SKM-1 treated with dmso at 0.1 percent for 144 hours (cell line): ENCODE results near the gene CFAP54.
"Not testable (repeated sequence)": the region's sequence is repeated elsewhere in the genome, so short reads cannot be mapped to it uniquely, and the experiment has no call there.

Experiments used
- DNase-seq: peaks from one replicate; lab custom pipeline; 2025; ENCODE audit not compliant: unreplicated experiment; lab: John Stamatoyannopoulos, UW

Gene CFAP54

DNA sequence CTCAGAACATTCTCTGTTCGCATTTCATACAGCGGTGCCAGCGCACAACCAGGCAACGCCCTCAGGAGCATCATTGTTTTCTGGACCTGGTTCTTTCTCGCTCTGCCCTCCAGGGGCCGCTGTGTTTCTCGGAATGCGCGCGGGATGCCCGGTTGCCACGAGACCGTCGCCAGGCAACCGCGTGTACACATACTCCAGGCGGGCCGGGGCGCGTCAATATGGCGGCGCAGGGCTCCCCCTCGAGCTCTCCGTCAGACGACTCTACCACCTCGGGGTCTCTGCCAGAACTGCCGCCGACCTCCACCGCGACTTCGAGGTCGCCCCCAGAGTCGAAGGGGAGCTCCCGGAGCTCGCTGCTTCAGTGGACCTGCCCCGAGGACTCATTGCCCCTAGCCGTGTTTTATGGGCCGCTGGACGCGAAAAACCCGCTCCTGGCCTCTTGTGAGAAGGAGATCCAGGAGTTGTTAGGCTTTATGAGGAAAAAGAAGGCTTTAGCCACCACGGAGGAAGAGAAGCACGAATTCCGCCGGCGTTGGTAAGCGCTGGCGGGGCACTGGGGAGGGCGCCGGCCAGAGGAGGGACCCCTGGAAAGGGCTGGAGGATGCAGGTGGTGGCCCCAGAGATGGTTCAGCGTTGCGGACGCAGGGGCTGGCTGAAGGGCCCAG, at the start of gene CFAP54:
CFAP54 (plus strand) TSS at position 186 of the 665 bp plus-strand sequence; CDS start at position 219, 33 bp downstream.
- DNase-seq, result peak; percentile 58

DNA sequence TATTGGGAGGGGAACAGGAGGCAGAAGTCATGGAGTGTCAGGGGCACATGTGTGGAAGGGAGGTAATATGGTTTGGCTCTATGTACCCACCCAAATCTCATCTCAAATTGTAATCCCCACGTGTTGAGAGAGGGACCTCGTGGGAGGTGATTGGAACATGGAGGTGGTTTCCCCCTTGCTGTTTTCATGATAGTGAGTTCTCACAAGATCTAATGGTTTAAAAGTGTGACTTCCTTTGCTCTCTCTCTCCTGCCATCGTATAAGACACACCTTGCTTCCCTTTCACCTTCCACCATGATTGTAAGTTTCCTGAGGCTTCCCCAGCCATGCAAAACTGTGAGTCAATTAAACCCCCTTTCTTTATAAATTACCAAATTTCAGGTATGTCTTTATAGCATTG, 47.6 kb upstream of the CFAP54 start:
- DNase-seq, result no peak

GRCh38 chr12:96442906-96443305, 46.5 kb upstream of the CFAP54 start:
- DNase-seq, result no peak

- no peak for DNase-seq
Observed at GRCh38 chr12:96444399-96444798, 45.0 kb upstream of the CFAP54 start.

- DNase-seq, result peak; percentile 49
Observed at GRCh38 chr12:96445691-96446583, 43.4 kb upstream of the CFAP54 start.

DNA sequence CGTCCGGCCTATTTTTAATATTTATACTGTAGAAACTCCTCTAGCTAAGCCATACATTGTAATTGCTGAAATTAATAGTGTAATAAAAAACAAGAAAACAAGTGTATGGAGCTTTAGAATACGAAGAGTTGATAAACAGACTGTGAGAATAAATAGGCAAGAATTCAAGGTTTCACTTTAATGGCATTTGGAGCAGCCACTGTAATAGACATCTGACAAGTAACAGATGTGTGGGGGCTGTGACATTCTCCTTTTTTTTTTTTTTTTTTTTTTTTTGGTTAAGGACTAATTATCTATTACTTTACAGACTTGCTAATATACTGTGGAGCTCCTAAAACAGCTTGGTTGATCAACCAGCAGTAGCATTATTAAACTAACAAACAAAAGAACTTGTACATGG, 42.1 kb upstream of the CFAP54 start:
- DNase-seq, result no peak

GRCh38 chr12:96448300-96448699, 41.1 kb upstream of the CFAP54 start:
- DNase-seq, result no peak

GRCh38 chr12:96452261-96452922, 37.0 kb upstream of the CFAP54 start:
- no peak for DNase-seq

- no peak for DNase-seq
Observed at GRCh38 chr12:96454396-96454795, 35.0 kb upstream of the CFAP54 start.

DNA sequence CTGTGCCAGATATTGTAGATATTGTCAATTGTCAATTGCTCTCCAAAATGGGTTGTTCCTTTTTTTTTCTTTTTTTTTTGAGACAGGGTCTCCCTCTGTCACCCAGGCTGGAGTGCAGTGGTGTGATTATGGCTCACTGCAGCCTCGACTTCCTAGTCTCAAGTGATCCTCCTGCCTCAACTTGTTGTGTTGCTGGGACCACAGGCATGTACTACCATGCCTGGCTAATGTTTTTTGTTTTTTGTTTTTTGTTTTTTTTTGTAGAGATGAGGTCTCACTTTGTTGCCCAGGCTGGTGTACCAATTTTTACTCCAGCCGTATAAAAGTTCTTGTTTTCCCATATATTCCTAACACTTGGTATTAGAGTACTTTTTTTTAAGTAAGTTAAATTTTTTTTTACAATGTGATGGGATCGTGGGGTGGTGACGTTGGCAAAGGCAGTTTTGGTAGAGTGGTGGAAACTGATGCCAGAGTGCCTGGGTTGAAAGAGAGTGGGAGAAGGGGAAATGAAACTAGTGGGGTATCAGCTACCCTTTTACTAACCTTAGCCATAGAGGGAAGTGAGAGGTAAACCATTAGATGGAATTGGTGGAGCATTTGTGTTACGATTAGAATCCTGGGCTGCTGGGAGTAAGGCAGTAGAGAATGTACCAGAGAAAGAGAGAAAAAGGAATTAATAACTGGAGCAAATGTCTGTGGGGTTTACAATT, 33.0 kb upstream of the CFAP54 start:
- DNase-seq, result peak; percentile 30

- no peak for DNase-seq
Observed at GRCh38 chr12:96457191-96457930, 32.0 kb upstream of the CFAP54 start.

DNA sequence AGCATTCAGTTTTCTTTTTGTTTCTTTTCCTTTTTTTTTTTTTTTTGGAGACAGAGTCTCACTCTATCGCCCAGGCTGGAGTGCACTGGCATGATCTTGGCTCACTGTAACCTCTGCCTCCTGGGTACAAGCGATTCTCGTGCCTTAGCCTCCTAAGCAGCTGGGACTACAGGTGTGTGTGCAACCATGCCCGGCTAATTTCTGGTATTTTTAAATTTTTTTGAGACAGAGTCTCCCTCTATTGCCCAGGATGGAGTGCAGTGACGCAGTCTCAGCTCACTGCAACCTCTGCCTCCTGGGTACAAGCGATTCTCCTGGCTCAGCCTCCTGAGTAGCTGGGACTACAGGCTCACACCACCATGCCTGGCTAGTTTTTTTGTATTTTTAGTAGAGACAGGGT, 30.1 kb upstream of the CFAP54 start:
- not testable (repeated sequence) for DNase-seq

DNA sequence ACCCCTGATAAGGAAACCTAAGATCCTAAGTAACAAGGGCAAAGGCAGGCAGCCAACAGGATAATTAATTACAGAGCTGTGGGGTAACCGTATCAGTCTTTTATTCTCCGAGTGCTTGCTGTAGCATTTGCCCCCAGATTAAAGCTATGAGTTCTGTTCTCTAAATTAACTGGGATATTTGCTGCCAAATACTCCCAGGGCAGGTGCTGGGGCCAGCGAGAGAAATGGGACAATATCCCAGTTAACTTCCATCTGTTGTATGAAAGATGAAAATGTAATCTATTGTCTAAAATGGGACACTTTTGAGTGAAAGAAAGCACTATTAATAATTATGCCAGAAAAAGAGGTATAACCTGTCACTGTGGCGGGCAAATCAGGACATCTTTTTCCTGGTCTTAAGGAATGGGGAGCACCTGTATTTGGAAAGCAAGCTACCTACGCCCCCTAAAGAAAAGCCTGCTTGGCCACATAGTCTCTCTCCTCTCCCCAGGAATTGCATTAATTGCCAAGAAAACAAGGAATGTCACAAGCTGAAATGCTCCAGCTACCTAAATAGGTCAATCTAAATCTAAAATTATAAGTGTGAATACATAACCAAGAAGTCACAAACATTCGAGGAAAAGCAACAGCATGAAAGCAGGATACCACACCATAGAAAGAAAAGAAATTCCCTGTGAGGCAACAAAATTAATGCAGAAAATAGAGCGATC, 26.7 kb upstream of the CFAP54 start:
- no peak for DNase-seq

DNA sequence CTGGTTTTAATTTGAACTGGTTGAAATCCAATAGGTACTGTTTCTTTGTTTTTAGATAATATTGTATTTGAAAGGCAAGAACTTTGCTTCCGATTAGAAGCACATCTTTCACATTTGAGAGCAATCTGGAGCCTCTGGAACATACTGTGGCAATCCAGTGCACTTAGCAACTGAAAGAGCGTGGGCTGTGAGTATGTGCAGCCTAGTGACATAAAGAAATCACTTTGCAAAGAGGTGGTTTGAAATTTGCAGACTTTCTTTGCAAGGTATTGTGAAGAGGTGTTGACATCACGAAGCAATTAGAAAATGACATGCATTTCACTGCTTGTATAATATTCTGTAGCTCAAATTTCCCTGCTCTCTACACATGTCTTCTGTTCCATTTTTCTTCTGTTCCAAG, 23.5 kb upstream of the CFAP54 start:
- DNase-seq, result no peak

DNA sequence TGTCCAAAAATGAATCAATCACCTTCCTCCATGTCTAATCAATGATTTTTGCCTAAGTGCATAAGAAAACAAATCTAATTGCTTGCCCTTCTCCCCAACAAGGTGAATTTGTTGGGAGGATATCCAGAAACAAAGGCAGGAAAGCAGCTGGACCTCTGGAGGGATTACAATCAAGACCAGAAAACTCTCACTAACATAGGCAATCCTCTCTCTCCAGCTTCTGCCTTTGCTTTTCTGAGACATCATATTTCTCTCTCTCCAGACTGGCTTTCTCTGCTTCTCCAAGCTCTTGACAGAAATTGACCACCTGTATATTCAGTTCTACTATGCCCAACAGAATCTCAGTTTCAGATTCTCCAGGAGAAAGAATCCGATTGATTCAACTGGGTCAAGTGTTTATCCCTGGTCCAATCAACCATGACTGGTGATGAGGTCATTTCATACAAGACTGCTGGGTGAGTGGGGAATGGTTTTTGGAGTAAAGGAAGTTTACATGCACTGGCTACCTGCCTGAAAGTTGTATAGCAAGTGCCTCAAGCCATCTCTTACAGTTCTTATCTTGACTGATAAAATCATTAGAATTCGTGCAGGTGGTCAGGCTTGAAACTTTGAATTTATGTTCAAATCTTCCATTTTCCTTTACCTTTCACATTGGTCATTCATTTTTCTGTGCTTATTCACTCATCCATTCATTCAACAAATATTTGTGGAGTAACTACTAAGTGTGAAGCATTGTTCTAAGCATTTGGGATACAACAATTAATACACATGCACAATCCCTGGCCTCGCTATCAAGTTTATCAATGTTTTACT, 22.2 kb upstream of the CFAP54 start:
- DNase-seq, result no peak

GRCh38 chr12:96471368-96472050, 17.9 kb upstream of the CFAP54 start:
- no peak for DNase-seq

GRCh38 chr12:96472384-96472783, 17.0 kb upstream of the CFAP54 start:
- DNase-seq, result no peak

GRCh38 chr12:96473394-96474093, 15.8 kb upstream of the CFAP54 start:
- no peak for DNase-seq
